ENCODE results near the gene BLOC1S4.

- TF ChIP-seq, protein P1, sequence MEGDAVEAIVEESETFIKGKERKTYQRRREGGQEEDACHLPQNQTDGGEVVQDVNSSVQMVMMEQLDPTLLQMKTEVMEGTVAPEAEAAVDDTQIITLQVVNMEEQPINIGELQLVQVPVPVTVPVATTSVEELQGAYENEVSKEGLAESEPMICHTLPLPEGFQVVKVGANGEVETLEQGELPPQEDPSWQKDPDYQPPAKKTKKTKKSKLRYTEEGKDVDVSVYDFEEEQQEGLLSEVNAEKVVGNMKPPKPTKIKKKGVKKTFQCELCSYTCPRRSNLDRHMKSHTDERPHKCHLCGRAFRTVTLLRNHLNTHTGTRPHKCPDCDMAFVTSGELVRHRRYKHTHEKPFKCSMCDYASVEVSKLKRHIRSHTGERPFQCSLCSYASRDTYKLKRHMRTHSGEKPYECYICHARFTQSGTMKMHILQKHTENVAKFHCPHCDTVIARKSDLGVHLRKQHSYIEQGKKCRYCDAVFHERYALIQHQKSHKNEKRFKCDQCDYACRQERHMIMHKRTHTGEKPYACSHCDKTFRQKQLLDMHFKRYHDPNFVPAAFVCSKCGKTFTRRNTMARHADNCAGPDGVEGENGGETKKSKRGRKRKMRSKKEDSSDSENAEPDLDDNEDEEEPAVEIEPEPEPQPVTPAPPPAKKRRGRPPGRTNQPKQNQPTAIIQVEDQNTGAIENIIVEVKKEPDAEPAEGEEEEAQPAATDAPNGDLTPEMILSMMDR (IDR thresholded peaks at IDR 0.05; ENCODE audit: insufficient read depth, low read length, poor library complexity, severe bottlenecking), result no peak
- no peak for TF ChIP-seq EZH2phosphoT487 (conservative IDR thresholded peaks at IDR 0.05; ENCODE audit: low read length)
Measured at GRCh38 chr4:6719611-6720179, 3.7 kb downstream of the BLOC1S4 start.

Measured in SU-DHL-6 (cell line).